ENCODE results near the gene PRDM16. TPM values are rescaled to one million over a fixed set of nuclear protein-coding genes. Genes with fewer than 3 reads are reported as not detected.

PRDM16 gene
- total and polyA plus RNA-seq, 4 donors, result 5.0 to 80.7 (median 41.5) TPM

DNA sequence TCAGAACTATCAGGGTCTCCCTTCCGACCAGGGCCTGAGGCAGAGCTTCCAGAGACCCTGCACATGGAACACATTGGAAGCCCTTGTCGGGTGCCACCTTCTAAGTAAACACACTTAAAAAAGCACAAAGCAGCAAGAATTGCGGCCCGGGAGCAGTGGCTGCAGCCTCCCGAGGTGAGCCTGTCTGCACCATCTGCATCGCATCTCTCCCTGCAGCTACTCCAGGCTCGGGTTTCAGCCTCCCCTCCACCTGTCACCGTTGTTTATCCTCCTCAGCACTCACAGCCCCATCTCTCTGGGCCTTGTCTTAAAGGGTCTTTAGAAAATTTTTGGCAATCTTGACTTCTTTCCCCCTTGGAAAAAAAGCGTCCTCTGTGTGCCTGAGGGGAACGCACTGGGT, 290.3 kb downstream of the PRDM16 start:
- ATAC-seq (ENCODE audit: low FRiP score) (no peak), DNase-seq (no peak)
- peaks cover 0 to 2% of the 10 kb centered on the region in 2 donors for H3K4me1 ChIP-seq (ENCODE audit: control insufficient read depth in 1 of 2, insufficient read depth in 2 of 2, low read length in 2 of 2)
- no peaks in the 10 kb centered on the region for H3K9me3 ChIP-seq (ENCODE audit: control insufficient read depth, low read length)
- H3K36me3 ChIP-seq (ENCODE audit: control insufficient read depth in 1 of 2, insufficient read depth in 2 of 2, low read length in 1 of 2), result no peaks in the 10 kb centered on the region
- intact Hi-C loops (cut with DNase I), result loop anchor here in 1 of 2 donors (10.0 kb wide), 1 partner anchor 165 kb away; no protein-coding TSS in a partner anchor
- 77 to 78% methylated on average over 10 of the region's 10 CpGs for WGBS, 2 donors
- no peak overlapping the region for H3K4me3 ChIP-seq (ENCODE audit: low read length in 2 of 2)
- H3K27ac ChIP-seq (ENCODE audit: low read depth in 1 of 2, low read length in 2 of 2), result no peak overlapping the region
- no peaks in the 10 kb centered on the region for H3K27me3 ChIP-seq (ENCODE audit: control insufficient read depth in 1 of 2, insufficient read depth in 2 of 2, low read length in 1 of 2)

DNA sequence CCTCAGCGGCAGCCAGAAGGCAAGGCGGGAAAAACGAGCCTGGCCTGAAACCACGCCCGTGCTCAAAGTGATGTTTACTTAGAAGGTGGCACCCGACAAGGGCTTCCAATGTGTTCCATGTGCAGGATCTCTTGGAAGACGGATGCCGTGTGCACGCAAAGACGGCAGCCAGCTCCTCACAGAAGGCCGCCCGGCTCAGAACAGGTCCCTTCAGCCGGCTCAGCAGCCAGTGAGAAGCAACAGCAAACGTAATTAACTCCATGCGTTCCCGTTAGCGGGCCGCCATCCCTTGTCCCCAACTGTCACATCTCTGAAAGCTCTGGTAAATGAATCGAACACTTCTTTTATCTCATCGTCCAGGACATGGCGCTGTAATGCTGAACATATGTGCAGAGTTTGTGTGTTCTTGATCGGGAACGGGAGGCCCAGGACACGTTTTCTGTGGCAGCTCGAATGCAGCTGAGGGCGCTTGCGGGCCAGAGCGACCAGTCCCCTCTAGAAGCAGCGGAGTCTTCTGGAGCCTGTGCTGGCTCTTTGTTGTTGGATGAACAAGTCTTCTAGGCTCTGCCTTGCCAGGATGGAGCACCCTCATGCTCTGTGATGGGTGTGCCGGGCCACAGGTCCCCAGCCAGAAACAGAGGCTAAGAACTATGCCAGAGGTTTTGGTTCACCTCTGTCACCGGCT, 290.9 kb downstream of the PRDM16 start:
- DNase-seq (no peak), ATAC-seq (ENCODE audit: low FRiP score) (no peak)
- intact Hi-C loops (cut with DNase I), result loop anchor here in 1 of 2 donors (10.0 kb wide), 1 partner anchor 165 kb away; no protein-coding TSS in a partner anchor
- H3K9me3 ChIP-seq (ENCODE audit: control insufficient read depth, low read length), result no peaks in the 10 kb centered on the region
- H3K4me3 ChIP-seq (ENCODE audit: low read length in 2 of 2), result no peak overlapping the region
- no peaks in the 10 kb centered on the region for H3K27me3 ChIP-seq (ENCODE audit: control insufficient read depth in 1 of 2, insufficient read depth in 2 of 2, low read length in 1 of 2)
- peaks cover 0 to 2% of the 10 kb centered on the region in 2 donors for H3K4me1 ChIP-seq (ENCODE audit: control insufficient read depth in 1 of 2, insufficient read depth in 2 of 2, low read length in 2 of 2)
- H3K36me3 ChIP-seq (ENCODE audit: control insufficient read depth in 1 of 2, insufficient read depth in 2 of 2, low read length in 1 of 2), result no peaks in the 10 kb centered on the region
- 87 to 89% methylated on average over 31 of the region's 31 CpGs for WGBS, 2 donors
- no peak overlapping the region for H3K27ac ChIP-seq (ENCODE audit: low read depth in 1 of 2, low read length in 2 of 2)

- H3K9me3 ChIP-seq (ENCODE audit: control insufficient read depth, low read length), result no peaks in the 10 kb centered on the region
- 89 to 94% methylated on average over 32 of the region's 32 CpGs for WGBS, 2 donors
- H3K27me3 ChIP-seq (ENCODE audit: control insufficient read depth in 1 of 2, insufficient read depth in 2 of 2, low read length in 1 of 2), result no peaks in the 10 kb centered on the region
- no peaks in the 10 kb centered on the region for H3K36me3 ChIP-seq (ENCODE audit: control insufficient read depth in 1 of 2, insufficient read depth in 2 of 2, low read length in 1 of 2)
- intact Hi-C loops (cut with DNase I), result no loop called here
- H3K27ac ChIP-seq (ENCODE audit: low read depth in 1 of 2, low read length in 2 of 2), result no peak overlapping the region
- peaks cover 0 to 2% of the 10 kb centered on the region in 2 donors for H3K4me1 ChIP-seq (ENCODE audit: control insufficient read depth in 1 of 2, insufficient read depth in 2 of 2, low read length in 2 of 2)
- DNase-seq (no peak), ATAC-seq (ENCODE audit: low FRiP score) (no peak)
- no peak overlapping the region for H3K4me3 ChIP-seq (ENCODE audit: low read length in 2 of 2)
Observed at GRCh38 chr1:3360646-3361257, 291.7 kb downstream of the PRDM16 start.

GRCh38 chr1:3363023-3363422, 294.0 kb downstream of the PRDM16 start:
- Histone ChIP-seq H3K36me3 (ENCODE audit: control insufficient read depth in 1 of 2, insufficient read depth in 2 of 2, low read length in 1 of 2) (no peaks in the 10 kb centered on the region), H3K4me1 (ENCODE audit: control insufficient read depth in 1 of 2, insufficient read depth in 2 of 2, low read length in 2 of 2) (peaks cover 2% of the 10 kb centered on the region in 2 donors), H3K27me3 (ENCODE audit: control insufficient read depth in 1 of 2, insufficient read depth in 2 of 2, low read length in 1 of 2) (no peaks in the 10 kb centered on the region), H3K27ac (ENCODE audit: low read depth in 1 of 2, low read length in 2 of 2) (peak overlapping the region in 1 of 2 donors; percentile 90), H3K9me3 (ENCODE audit: control insufficient read depth, low read length) (no peaks in the 10 kb centered on the region), H3K4me3 (ENCODE audit: low read length in 2 of 2) (no peak overlapping the region)
- intact Hi-C loops (cut with DNase I), result no loop called here
- WGBS, 2 donors, result 72 to 74% methylated on average over 11 of the region's 11 CpGs
- ATAC-seq (ENCODE audit: low FRiP score) (no peak), DNase-seq (no peak)

GRCh38 chr1:3363756-3364155, 294.8 kb downstream of the PRDM16 start:
- ATAC-seq (ENCODE audit: low FRiP score), result no peak
- Histone ChIP-seq H3K9me3 (ENCODE audit: control insufficient read depth, low read length) (no peaks in the 10 kb centered on the region), H3K27me3 (ENCODE audit: control insufficient read depth in 1 of 2, insufficient read depth in 2 of 2, low read length in 1 of 2) (no peaks in the 10 kb centered on the region), H3K4me1 (ENCODE audit: control insufficient read depth in 1 of 2, insufficient read depth in 2 of 2, low read length in 2 of 2) (peaks cover 6% of the 10 kb centered on the region in 2 donors), H3K27ac (ENCODE audit: low read depth in 1 of 2, low read length in 2 of 2) (peak overlapping the region in 1 of 2 donors; percentile 90), H3K4me3 (ENCODE audit: low read length in 2 of 2) (no peak overlapping the region), H3K36me3 (ENCODE audit: control insufficient read depth in 1 of 2, insufficient read depth in 2 of 2, low read length in 1 of 2) (no peaks in the 10 kb centered on the region)
- intact Hi-C loops (cut with DNase I), result no loop called here
- WGBS, 2 donors, result 85 to 90% methylated on average over 13 to 16 of the region's 16 CpGs
- DNase-seq, result no peak

- H3K9me3 ChIP-seq (ENCODE audit: control insufficient read depth, low read length), result no peaks in the 10 kb centered on the region
- 73 to 77% methylated on average over 18 of the region's 18 CpGs for WGBS, 2 donors
- peaks cover 6% of the 10 kb centered on the region in 2 donors for H3K4me1 ChIP-seq (ENCODE audit: control insufficient read depth in 1 of 2, insufficient read depth in 2 of 2, low read length in 2 of 2)
- no peaks in the 10 kb centered on the region for H3K36me3 ChIP-seq (ENCODE audit: control insufficient read depth in 1 of 2, insufficient read depth in 2 of 2, low read length in 1 of 2)
- no peak overlapping the region for H3K4me3 ChIP-seq (ENCODE audit: low read length in 2 of 2)
- peak overlapping the region; percentile 48 to 90 for H3K27ac ChIP-seq (ENCODE audit: low read depth in 1 of 2, low read length in 2 of 2)
- intact Hi-C loops (cut with DNase I), result no loop called here
- no peaks in the 10 kb centered on the region for H3K27me3 ChIP-seq (ENCODE audit: control insufficient read depth in 1 of 2, insufficient read depth in 2 of 2, low read length in 1 of 2)
- DNase-seq (no peak), ATAC-seq (ENCODE audit: low FRiP score) (no peak)
Observed at GRCh38 chr1:3364551-3364950, 295.5 kb downstream of the PRDM16 start.

DNA sequence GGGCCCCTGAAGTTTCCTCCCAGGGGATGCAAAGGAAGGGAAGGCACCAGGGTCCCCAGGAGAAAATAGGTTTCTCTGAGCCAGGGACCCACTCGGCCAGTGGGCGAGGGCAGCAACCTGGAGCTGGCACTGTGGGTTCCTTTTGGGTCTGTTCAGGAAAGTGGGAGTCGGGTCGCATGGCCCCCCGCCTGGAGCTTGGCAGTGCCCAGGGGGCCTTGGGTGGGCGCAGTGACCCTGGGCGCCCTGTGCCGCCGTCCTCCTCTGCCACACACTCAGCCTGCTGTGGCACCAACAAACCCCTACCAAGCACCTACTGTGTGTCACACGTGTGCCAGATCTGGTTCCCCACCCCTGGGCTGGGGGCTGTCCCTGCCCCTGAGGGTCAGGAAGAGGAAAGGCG, 296.0 kb downstream of the PRDM16 start:
- no peak for ATAC-seq (ENCODE audit: low FRiP score)
- intact Hi-C loops (cut with DNase I), result no loop called here
- peak overlapping the region; percentile 48 to 90 for H3K27ac ChIP-seq (ENCODE audit: low read depth in 1 of 2, low read length in 2 of 2)
- no peaks in the 10 kb centered on the region for H3K27me3 ChIP-seq (ENCODE audit: control insufficient read depth in 1 of 2, insufficient read depth in 2 of 2, low read length in 1 of 2)
- no peaks in the 10 kb centered on the region for H3K36me3 ChIP-seq (ENCODE audit: control insufficient read depth in 1 of 2, insufficient read depth in 2 of 2, low read length in 1 of 2)
- WGBS, 2 donors, result 73 to 82% methylated on average over 11 of the region's 11 CpGs
- no peak for DNase-seq
- H3K4me3 ChIP-seq (ENCODE audit: low read length in 2 of 2), result no peak overlapping the region
- peaks cover 6% of the 10 kb centered on the region in 2 donors for H3K4me1 ChIP-seq (ENCODE audit: control insufficient read depth in 1 of 2, insufficient read depth in 2 of 2, low read length in 2 of 2)
- H3K9me3 ChIP-seq (ENCODE audit: control insufficient read depth, low read length), result no peaks in the 10 kb centered on the region

GRCh38 chr1:3365523-3366125, 296.6 kb downstream of the PRDM16 start:
- Histone ChIP-seq H3K36me3 (ENCODE audit: control insufficient read depth in 1 of 2, insufficient read depth in 2 of 2, low read length in 1 of 2) (no peaks in the 10 kb centered on the region), H3K27me3 (ENCODE audit: control insufficient read depth in 1 of 2, insufficient read depth in 2 of 2, low read length in 1 of 2) (no peaks in the 10 kb centered on the region), H3K9me3 (ENCODE audit: control insufficient read depth, low read length) (no peaks in the 10 kb centered on the region), H3K4me1 (ENCODE audit: control insufficient read depth in 1 of 2, insufficient read depth in 2 of 2, low read length in 2 of 2) (peaks cover 8 to 9% of the 10 kb centered on the region in 2 donors), H3K4me3 (ENCODE audit: low read length in 2 of 2) (no peak overlapping the region), H3K27ac (ENCODE audit: low read depth in 1 of 2, low read length in 2 of 2) (peak overlapping the region; percentile 79 to 90)
- intact Hi-C loops (cut with DNase I), result loop anchor here in 1 of 2 donors (2.0 kb wide), 1 partner anchor 15 kb away; no protein-coding TSS in a partner anchor
- DNase-seq, result no peak
- WGBS, 2 donors, result 30 to 32% methylated on average over 22 of the region's 22 CpGs
- no peak for ATAC-seq (ENCODE audit: low FRiP score)

Measured in aorta (tissue), 5 donors.